Measurements from ENCODE around the gene B4GALT3. TPM values are rescaled to one million over a fixed set of nuclear protein-coding genes. Genes with fewer than 3 reads are reported as not detected.

Gene B4GALT3
- total and polyA plus RNA-seq, 2 donors (not counting 3 experiments of a cell fraction or from before 2014, with no cell fraction given), result 39.5 to 60.4 TPM

DNA sequence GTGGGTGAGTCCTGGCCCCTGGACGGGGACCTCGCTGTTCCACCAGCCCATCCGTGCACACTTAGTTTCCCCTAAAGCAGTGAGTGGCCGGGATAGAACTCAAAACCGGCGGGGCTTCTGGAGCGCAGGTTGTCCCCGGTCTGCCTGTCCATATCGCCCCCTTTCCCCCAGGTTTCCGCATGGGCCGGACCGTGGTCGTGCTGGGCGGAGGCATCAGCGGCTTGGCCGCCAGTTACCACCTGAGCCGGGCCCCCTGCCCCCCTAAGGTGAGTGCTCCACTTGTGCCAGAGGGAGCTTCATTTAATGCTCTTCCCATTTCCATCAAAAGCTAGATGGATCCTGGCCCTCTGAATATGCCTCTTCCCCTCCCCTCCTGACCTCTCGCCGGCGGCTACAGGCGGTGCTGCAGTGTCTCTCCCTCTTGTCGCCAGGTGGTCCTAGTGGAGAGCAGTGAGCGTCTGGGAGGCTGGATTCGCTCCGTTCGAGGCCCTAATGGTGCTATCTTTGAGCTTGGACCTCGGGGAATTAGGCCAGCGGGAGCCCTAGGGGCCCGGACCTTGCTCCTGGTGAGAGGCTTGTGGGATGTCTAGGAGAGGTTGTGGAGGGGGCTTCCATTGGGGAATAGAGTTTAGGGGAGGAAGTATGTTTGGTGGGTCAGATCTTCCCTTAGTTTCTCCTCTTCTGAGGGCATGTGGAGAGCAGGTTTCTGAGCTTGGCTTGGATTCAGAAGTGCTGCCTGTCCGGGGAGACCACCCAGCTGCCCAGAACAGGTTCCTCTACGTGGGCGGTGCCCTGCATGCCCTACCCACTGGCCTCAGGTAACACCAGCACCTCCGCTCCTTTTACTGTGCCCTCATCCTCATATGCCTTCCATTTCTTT is 10.4 kb downstream of the B4GALT3 start:
- TF ChIP-seq POLR2AphosphoS5 (IDR thresholded peaks at IDR 0.05; ENCODE audit: insufficient read depth, low read depth, low read length) (no peak), JUN (IDR thresholded peaks at IDR 0.05; ENCODE audit: borderline replicate concordance, insufficient read depth, insufficient read length, low read depth) (no peak)
- TF ChIP-seq, protein P1, sequence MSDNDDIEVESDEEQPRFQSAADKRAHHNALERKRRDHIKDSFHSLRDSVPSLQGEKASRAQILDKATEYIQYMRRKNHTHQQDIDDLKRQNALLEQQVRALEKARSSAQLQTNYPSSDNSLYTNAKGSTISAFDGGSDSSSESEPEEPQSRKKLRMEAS (IDR thresholded peaks at IDR 0.05; ENCODE audit: insufficient read depth, insufficient read length), result no peak
- Histone ChIP-seq H3K27ac (ENCODE audit: insufficient read depth, low read depth, low read length) (peak overlapping the region; percentile 74), H3K79me2 (ENCODE audit: control insufficient read depth, insufficient read depth, low read length) (no peaks in the 10 kb centered on the region), H4K20me1 (replicated peaks; ENCODE audit: control insufficient read depth, extremely low read depth, insufficient read depth, low read length) (no peaks in the 10 kb centered on the region), H3K4me2 (ENCODE audit: insufficient read depth, low read length) (peak overlapping the region; percentile 93), H3K9ac (replicated peaks; ENCODE audit: extremely low read depth, insufficient read depth, low read length) (peak overlapping the region; percentile 82), H3K4me1 (ENCODE audit: control insufficient read depth, extremely low read depth, insufficient read depth, low read length) (peaks cover 16% of the 10 kb centered on the region), H3K36me3 (ENCODE audit: control insufficient read depth in 2 of 2, extremely low read depth in 1 of 2, insufficient read depth in 2 of 2, low read length in 2 of 2) (peaks cover 11 to 26% of the 10 kb centered on the region in 2 experiments), H3K27me3 (ENCODE audit: control insufficient read depth in 2 of 2, insufficient read depth in 2 of 2, low read length in 2 of 2) (no peaks in the 10 kb centered on the region), H3K9me1 (replicated peaks; ENCODE audit: control insufficient read depth, extremely low read depth, insufficient read depth, low read length) (no peaks in the 10 kb centered on the region), H2AFZ (ENCODE audit: low read depth, low read length) (peak overlapping the region; percentile 79), H3K4me3 (replicated peaks in 1 of 3; ENCODE audit: insufficient read depth in 1 of 3, low read depth in 1 of 3, low read length in 3 of 3) (peak overlapping the region; percentile 81 to 87 (median 87)), H3K9me3 (replicated peaks; ENCODE audit: control insufficient read depth, insufficient read depth, low read length) (no peaks in the 10 kb centered on the region)
- DNase-seq (ENCODE audit: low read depth, low spot score) (no peak), FAIRE-seq (no peak)
- intact Hi-C loops (cut with micrococcal nuclease), result loop anchor here (1.0 to 2.0 kb wide), 4 partner anchors 10 to 216 kb away; partner anchors contain the start of gene B4GALT3
- TSS peak; percentile 30 for BruUV-seq (replicated peaks)
- dilution Hi-C loops (cut with MboI; ENCODE audit: extremely low pct_ligation_motif_present, low sequenced_read_pairs), result no loop called here
- ChIA-PET POLR2A (interaction anchor here (0.5 to 2.2 kb wide), 4 partner anchors 13 to 215 kb away, joined by 3 to 8 read pairs (median 4); partner anchors contain the start of gene TOMM40L), CTCF (interaction anchor here (0.6 to 3.1 kb wide), 16 partner anchors 7 to 215 kb away, joined by 3 to 35 read pairs (median 7); partner anchors contain the start of genes ADAMTS4, B4GALT3, CFAP126 and DEDD)
